Measurements from ENCODE around the gene GSC2. TPM values are rescaled to one million over a fixed set of nuclear protein-coding genes. Genes with fewer than 3 reads are reported as not detected.
A peak's percentile ranks its signal among the peaks of the same experiment; 100 is the strongest.

Gene GSC2
- total and polyA plus RNA-seq, 9 of the 15 experiments (the other 6 are each of a cell fraction or from before 2014, with no cell fraction given) = not detected

DNA sequence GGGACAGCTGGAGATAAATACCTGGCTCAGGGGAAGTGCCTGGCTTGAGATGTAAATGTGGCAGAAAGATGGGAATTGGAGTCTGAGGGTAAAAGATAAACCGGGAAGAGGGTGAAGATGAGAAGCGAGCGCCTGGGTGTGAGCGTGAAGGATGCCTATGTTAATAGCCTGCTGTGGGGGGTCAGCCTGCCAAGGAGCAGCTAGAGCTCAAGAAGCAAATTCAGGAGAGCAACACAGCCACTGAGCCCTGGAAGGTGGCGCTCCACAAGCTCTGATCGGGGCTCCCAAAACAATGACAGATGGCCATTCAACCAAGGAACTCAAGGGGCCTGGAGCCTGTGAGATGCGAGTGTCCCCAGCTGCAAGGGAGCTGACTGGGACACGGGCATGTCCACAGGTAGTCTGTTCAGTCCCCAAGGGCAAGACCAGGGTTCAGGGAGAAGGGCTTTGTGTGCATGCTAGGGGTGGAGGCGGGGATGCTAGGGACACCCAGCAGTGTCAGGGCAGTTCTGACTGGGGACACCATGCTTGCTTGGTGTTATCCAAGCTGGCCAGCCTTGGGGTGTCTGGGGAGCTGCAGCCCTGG, 2.8 kb downstream of the GSC2 start:
- no peak for ATAC-seq
- in situ Hi-C loops (cut with MboI) = no loop called here
- POLR2A ChIA-PET = interaction anchor here (0.6 to 6.1 kb wide), 18 partner anchors 9 to 501 kb away, joined by 3 to 54 read pairs (median 4); no protein-coding TSS in a partner anchor
- FAIRE-seq = no peak
- 0 out of 2 replicates have a peak, but pooled peaks cover 3% of the 10 kb centered on the region for H4K20me1 ChIP-seq (replicated peaks; ENCODE audit: control insufficient read depth, insufficient read depth, low read length)
- H3K9me1 ChIP-seq (ENCODE audit: control insufficient read depth, insufficient read depth, low read length) = no peaks in the 10 kb centered on the region
- H3K27me3 ChIP-seq (ENCODE audit: control insufficient read depth in 2 of 2, insufficient read depth in 2 of 2, low read length in 2 of 2) = peaks cover 35 to 52% of the 10 kb centered on the region in 2 experiments
- H3K9ac ChIP-seq (ENCODE audit: insufficient read depth in 1 of 2, low read depth in 2 of 2, low read length in 2 of 2) = peak overlapping the region in 1 of 2 experiments; percentile 13; a peak in 2 of 4 replicates
- H3K79me2 ChIP-seq (ENCODE audit: control insufficient read depth, insufficient read depth, low read length) = peaks cover 15% of the 10 kb centered on the region
- no peak overlapping the region for H3K4me2 ChIP-seq (ENCODE audit: insufficient read depth, low read length)
- no peak overlapping the region for H2AFZ ChIP-seq (ENCODE audit: low read depth, low read length)
- no peak for DNase-seq (ENCODE audit: extremely low read depth in 1 of 4, low spot score in 3 of 4)
- H3K36me3 ChIP-seq (ENCODE audit: control insufficient read depth, insufficient read depth, low read length) = peaks cover 8% of the 10 kb centered on the region
- H3K4me3 ChIP-seq = no peak overlapping the region
- 8% methylated on average over 9 of the region's 9 CpGs for WGBS (ENCODE audit: insufficient coverage, low coverage, missing lambda C conversion rate)
- H3K9me3 ChIP-seq (replicated peaks; ENCODE audit: control insufficient read depth, insufficient read depth, low read depth, low read length) = no peaks in the 10 kb centered on the region
- intact Hi-C loops (cut with micrococcal nuclease) = no loop called here
- no TSS peak for BruUV-seq (replicated peaks)
- peaks cover 4 to 34% of the 10 kb centered on the region in 2 experiments; a peak in 4 of 5 replicates for H3K4me1 ChIP-seq (replicated peaks in 1 of 2; ENCODE audit: control insufficient read depth in 2 of 2, insufficient read depth in 2 of 2, low read length in 2 of 2)
- H3K27ac ChIP-seq (ENCODE audit: extremely low read depth, low read depth, low read length) = no peak overlapping the region
- CTCF ChIA-PET (ENCODE audit: low intra/inter-chr PET ratio) = interaction anchor here (0.6 to 3.1 kb wide), 3 partner anchors 9 to 483 kb away, joined by 3 to 26 read pairs (median 4); no protein-coding TSS in a partner anchor
- no peak for TF ChIP-seq TEAD4 (IDR thresholded peaks at IDR 0.05; ENCODE audit: low read length)
- no peak for TF ChIP-seq TEAD4 (CRISPR knock-in tag; IDR thresholded peaks at IDR 0.05; ENCODE audit: borderline replicate concordance)
- TF ChIP-seq, protein P1, sequence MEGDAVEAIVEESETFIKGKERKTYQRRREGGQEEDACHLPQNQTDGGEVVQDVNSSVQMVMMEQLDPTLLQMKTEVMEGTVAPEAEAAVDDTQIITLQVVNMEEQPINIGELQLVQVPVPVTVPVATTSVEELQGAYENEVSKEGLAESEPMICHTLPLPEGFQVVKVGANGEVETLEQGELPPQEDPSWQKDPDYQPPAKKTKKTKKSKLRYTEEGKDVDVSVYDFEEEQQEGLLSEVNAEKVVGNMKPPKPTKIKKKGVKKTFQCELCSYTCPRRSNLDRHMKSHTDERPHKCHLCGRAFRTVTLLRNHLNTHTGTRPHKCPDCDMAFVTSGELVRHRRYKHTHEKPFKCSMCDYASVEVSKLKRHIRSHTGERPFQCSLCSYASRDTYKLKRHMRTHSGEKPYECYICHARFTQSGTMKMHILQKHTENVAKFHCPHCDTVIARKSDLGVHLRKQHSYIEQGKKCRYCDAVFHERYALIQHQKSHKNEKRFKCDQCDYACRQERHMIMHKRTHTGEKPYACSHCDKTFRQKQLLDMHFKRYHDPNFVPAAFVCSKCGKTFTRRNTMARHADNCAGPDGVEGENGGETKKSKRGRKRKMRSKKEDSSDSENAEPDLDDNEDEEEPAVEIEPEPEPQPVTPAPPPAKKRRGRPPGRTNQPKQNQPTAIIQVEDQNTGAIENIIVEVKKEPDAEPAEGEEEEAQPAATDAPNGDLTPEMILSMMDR (IDR thresholded peaks at IDR 0.05 in 2 of 3, conservative IDR thresholded peaks at IDR 0.05 in 1 of 3; ENCODE audit: insufficient read depth in 2 of 3, low read depth in 1 of 3, low read length in 3 of 3) = peak; percentile 18 to 24 (median 20); a peak in 2 of 6 replicates
- no peak for TF ChIP-seq SMC3 (conservative IDR thresholded peaks at IDR 0.05; ENCODE audit: insufficient read depth, low read depth, low read length)
- TF ChIP-seq, protein P2, sequence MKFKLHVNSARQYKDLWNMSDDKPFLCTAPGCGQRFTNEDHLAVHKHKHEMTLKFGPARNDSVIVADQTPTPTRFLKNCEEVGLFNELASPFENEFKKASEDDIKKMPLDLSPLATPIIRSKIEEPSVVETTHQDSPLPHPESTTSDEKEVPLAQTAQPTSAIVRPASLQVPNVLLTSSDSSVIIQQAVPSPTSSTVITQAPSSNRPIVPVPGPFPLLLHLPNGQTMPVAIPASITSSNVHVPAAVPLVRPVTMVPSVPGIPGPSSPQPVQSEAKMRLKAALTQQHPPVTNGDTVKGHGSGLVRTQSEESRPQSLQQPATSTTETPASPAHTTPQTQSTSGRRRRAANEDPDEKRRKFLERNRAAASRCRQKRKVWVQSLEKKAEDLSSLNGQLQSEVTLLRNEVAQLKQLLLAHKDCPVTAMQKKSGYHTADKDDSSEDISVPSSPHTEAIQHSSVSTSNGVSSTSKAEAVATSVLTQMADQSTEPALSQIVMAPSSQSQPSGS (CRISPR knock-in tag; IDR thresholded peaks at IDR 0.05) = no peak
- 0 out of 2 replicates have a peak, but pooled peaks have one; percentile 8 for TF ChIP-seq ATF1 (CRISPR knock-in tag; IDR thresholded peaks at IDR 0.05)
- no peak for TF ChIP-seq ATF1 (tag; IDR thresholded peaks at IDR 0.05)
- 0 out of 2 replicates have a peak, but pooled peaks have one; percentile 21 for TF ChIP-seq TCF7L2 (IDR thresholded peaks at IDR 0.05; ENCODE audit: low read depth, low read length)
- no peak for TF ChIP-seq ZNF76 (CRISPR knock-in tag; IDR thresholded peaks at IDR 0.05; ENCODE audit: borderline replicate concordance)
- TF ChIP-seq SIX5 (IDR thresholded peaks at IDR 0.05; ENCODE audit: borderline replicate concordance in 1 of 2, insufficient read depth in 1 of 2, low read depth in 1 of 2, low read length in 2 of 2) = no peak
- peak in 1 of 2 experiments; percentile 15; a peak in 1 of 4 replicates for TF ChIP-seq RAD21 (CRISPR knock-in tag; conservative IDR thresholded peaks at IDR 0.05 in 1 of 2, IDR thresholded peaks at IDR 0.05 in 1 of 2)

Data from K562 (cell line).